RWPE2 (cell line): ENCODE data around the gene MB21D2.
A peak's percentile ranks its signal among the peaks of the same experiment; 100 is the strongest.

Experiments
- ATAC-seq: fragments of 200-7000 bp; cut with Tn5 transposase; 3 replicates; pipeline ENCODE4 v1.9.1; 2021; ENCODE audit warnings: low read depth
- DNase-seq: peaks from one replicate; pipeline ENCODE4 v3.0.0-alpha.2; 2020; ENCODE audit warnings: low spot score
- H3K27ac ChIP-seq: fragments of 450-650 bp; 2 replicates; pipeline ENCODE4 v1.5.1; 2017; ENCODE audit warnings: mild to moderate bottlenecking; ENCODE audit not compliant: poor library complexity, severe bottlenecking
- H3K27me3 ChIP-seq: fragments of 250-450 bp; sonication (Bioruptor Pico); 2 replicates; pipeline ENCODE4 v1.5.1; 2021; ENCODE audit warnings: mild to moderate bottlenecking, moderate library complexity; ENCODE audit not compliant: insufficient read depth, poor library complexity, severe bottlenecking
- H3K36me3 ChIP-seq: fragments of 250-450 bp; sonication (Bioruptor Pico); 2 replicates; pipeline ENCODE4 v1.5.1; 2020; ENCODE audit warnings: low read depth, mild to moderate bottlenecking, moderate library complexity
- H3K4me1 ChIP-seq: fragments of 250-450 bp; sonication (Bioruptor Pico); 2 replicates; pipeline ENCODE4 v1.5.1; 2021; ENCODE audit warnings: mild to moderate bottlenecking, moderate library complexity; ENCODE audit not compliant: insufficient read depth, poor library complexity, severe bottlenecking
- H3K4me3 ChIP-seq: fragments of 250-450 bp; sonication (Bioruptor Pico); 2 replicates; pipeline ENCODE4 v1.5.1; 2021; ENCODE audit warnings: mild to moderate bottlenecking, moderate library complexity; ENCODE audit not compliant: severe bottlenecking
- H3K9me3 ChIP-seq: fragments of 250-450 bp; sonication (Bioruptor Pico); 2 replicates; pipeline ENCODE4 v1.5.1; 2021; ENCODE audit warnings: mild to moderate bottlenecking, moderate library complexity; ENCODE audit not compliant: severe bottlenecking
- TF ChIP-seq, protein P1 (sequence below): fragments of 450-650 bp; IDR thresholded peaks from one replicate; pipeline ENCODE4 v1.5.1; 2017; ENCODE audit warnings: mild to moderate bottlenecking, moderate library complexity; ENCODE audit not compliant: poor library complexity, severe bottlenecking

Gene MB21D2

DNA sequence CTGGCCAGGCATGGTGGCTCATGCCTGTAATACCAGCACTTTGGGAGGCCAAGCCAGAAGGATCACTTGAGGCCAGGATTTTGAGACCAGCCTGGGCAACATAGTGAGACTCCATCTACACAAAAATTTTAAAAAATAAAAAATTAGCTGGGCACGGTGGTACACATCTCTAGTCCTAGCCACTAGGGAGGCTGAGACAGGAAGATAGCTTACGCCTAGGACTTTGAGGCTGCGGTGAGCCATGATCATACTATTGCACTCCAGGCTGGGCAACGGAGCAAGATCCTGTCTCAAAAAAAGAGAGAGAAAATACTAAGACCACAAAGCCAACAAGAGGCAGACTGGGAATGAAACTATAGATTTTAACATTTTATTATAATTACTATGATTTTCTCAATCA lies 4.1 kb downstream of the MB21D2 start:
- Histone ChIP-seq H3K9me3 (no peaks in the 10 kb centered on the region), H3K27ac (no peak overlapping the region), H3K4me1 (peaks cover 9% of the 10 kb centered on the region), H3K4me3 (no peak overlapping the region), H3K36me3 (no peaks in the 10 kb centered on the region), H3K27me3 (no peaks in the 10 kb centered on the region)
- TF ChIP-seq, protein P1, sequence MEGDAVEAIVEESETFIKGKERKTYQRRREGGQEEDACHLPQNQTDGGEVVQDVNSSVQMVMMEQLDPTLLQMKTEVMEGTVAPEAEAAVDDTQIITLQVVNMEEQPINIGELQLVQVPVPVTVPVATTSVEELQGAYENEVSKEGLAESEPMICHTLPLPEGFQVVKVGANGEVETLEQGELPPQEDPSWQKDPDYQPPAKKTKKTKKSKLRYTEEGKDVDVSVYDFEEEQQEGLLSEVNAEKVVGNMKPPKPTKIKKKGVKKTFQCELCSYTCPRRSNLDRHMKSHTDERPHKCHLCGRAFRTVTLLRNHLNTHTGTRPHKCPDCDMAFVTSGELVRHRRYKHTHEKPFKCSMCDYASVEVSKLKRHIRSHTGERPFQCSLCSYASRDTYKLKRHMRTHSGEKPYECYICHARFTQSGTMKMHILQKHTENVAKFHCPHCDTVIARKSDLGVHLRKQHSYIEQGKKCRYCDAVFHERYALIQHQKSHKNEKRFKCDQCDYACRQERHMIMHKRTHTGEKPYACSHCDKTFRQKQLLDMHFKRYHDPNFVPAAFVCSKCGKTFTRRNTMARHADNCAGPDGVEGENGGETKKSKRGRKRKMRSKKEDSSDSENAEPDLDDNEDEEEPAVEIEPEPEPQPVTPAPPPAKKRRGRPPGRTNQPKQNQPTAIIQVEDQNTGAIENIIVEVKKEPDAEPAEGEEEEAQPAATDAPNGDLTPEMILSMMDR = no peak
- ATAC-seq (no peak), DNase-seq (no peak)

DNA sequence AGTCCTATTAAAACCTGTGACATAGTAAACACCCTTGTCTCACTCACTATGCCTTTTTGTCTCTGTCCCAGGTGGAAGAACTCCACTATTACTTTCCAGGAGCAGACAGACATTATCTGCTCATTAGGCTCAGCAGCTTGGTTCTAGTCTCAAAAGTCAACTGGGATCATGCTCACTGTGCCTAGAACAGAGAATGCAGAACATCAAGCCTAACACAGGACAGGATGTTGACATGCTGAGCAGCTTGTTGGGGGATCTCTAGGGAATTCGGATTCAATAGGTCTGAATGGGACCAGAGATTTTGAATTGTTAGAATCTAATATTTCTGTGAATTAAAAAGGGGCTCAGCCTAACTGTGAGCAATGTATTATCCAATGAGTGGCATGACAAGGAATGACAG lies 6.4 kb downstream of the MB21D2 start:
- Histone ChIP-seq H3K4me1 (peaks cover 25% of the 10 kb centered on the region), H3K27me3 (no peaks in the 10 kb centered on the region), H3K27ac (no peak overlapping the region), H3K36me3 (no peaks in the 10 kb centered on the region), H3K4me3 (no peak overlapping the region), H3K9me3 (no peaks in the 10 kb centered on the region)
- DNase-seq (no peak), ATAC-seq (no peak)
- TF ChIP-seq, protein P1 = no peak

DNA sequence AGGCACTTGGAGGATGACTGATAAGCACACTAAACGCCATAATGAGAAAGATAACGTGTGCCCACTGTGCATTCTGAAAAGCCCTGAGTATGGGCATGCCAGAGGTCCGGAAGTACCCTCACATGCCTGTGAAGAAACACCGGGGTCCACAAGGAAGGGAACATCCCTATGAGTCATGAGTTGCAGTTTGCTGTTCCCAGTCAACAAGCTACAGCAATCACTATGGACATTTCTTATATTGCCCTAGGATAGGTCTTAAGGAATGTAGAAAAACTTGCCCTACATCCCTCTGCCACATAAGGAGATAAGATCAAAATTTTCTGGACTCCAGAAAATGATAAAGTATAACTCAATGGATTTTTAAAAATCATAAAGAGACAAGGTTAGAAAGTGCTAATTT lies 9.9 kb downstream of the MB21D2 start:
- Histone ChIP-seq H3K4me3 (no peak overlapping the region), H3K36me3 (no peaks in the 10 kb centered on the region), H3K27ac (peak overlapping the region; percentile 68), H3K27me3 (no peaks in the 10 kb centered on the region), H3K9me3 (no peaks in the 10 kb centered on the region), H3K4me1 (peaks cover 22% of the 10 kb centered on the region)
- TF ChIP-seq, protein P1 = no peak
- DNase-seq (no peak), ATAC-seq (peak; percentile 85)

DNA sequence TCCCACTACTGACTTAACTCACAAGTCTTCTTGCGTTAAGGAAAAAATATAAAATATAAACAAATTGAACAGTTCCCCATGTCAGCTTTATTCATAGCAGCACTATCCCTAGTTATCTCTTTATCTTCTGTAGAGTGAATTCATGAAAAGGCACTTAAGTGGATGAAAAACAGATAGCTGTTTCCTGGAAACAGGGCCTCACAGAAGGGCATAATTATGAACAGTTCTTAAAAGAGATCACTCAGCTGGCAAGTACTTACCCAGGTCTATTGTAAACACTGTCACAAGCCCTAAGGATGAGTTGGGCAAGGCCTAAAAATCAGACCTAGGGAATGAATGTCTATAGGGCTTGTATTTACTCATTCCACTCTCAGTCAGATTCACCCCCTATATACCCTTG lies 10.7 kb downstream of the MB21D2 start:
- Histone ChIP-seq H3K4me3 (no peak overlapping the region), H3K9me3 (no peaks in the 10 kb centered on the region), H3K27me3 (no peaks in the 10 kb centered on the region), H3K4me1 (peaks cover 30% of the 10 kb centered on the region), H3K36me3 (no peaks in the 10 kb centered on the region), H3K27ac (peak overlapping the region; percentile 68)
- ATAC-seq (peak; percentile 70), DNase-seq (no peak)
- TF ChIP-seq, protein P1 = no peak

DNA sequence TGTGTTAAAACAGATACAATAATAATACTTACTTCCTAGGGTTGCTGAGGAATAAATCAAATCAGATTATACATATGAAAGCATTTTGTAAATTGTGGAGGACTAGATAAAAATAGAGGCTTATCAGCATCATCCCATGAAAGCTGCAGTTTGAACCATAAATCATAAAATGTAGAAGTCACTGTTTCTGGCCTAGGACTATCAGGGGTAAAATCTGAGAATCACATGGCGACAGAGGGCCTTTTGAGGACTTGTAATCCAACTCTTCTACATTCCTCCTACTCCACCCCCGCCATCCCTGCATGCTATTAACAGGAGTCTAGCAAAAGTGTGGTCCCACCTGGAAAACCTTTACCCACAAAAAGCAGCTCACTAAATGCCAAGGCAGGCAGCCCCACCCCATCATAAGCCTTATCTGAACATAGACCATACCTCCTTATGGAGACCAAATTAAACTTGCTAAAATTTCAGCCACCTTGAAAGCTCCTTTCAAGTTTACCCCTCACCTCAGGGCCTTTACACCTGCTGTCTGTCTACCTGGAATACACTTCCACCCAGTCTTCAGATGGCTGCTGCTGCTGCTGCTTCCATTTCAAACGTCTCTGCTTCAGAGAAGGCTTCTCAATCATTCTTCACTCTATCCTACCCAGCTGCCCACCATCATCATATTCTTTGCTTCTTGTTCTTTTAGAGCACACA lies 11.5 kb downstream of the MB21D2 start:
- Histone ChIP-seq H3K4me1 (peaks cover 38% of the 10 kb centered on the region), H3K36me3 (no peaks in the 10 kb centered on the region), H3K27me3 (no peaks in the 10 kb centered on the region), H3K9me3 (no peaks in the 10 kb centered on the region), H3K27ac (peak overlapping the region; percentile 68), H3K4me3 (no peak overlapping the region)
- DNase-seq (no peak), ATAC-seq (no peak)
- TF ChIP-seq, protein P1 = no peak
